Nephron (organoid): Measurements from ENCODE around the gene CTCF.
A peak's percentile ranks its signal among the peaks of the same experiment; 100 is the strongest.

ENCODE experiments used
- H3K27ac Mint-ChIP-seq, 3 experiments: 2 replicates each; pipeline ENCODE4 v1.8.0; 2020; ENCODE audit warnings: mixed read lengths in 3 of 3, mild to moderate bottlenecking in 2 of 3, moderate library complexity in 1 of 3
- H3K27me3 Mint-ChIP-seq: 2 replicates; pipeline ENCODE4 v1.8.0; 2021; ENCODE audit warnings: low read depth, mild to moderate bottlenecking, moderate library complexity, mixed read lengths
- H3K36me3 Mint-ChIP-seq: 2 replicates; pipeline ENCODE4 v1.8.0; 2020; ENCODE audit warnings: low read depth, mixed read lengths
- H3K4me1 Mint-ChIP-seq: 2 replicates; pipeline ENCODE4 v1.8.0; 2020; ENCODE audit warnings: mixed read lengths
- H3K4me3 Mint-ChIP-seq, 3 experiments: 2 replicates each; pipeline ENCODE4 v1.8.0; 2020; ENCODE audit warnings: mild to moderate bottlenecking in 3 of 3, mixed read lengths in 3 of 3, moderate library complexity in 2 of 3
- H3K9me3 Mint-ChIP-seq: 2 replicates; pipeline ENCODE4 v1.8.0; 2020; ENCODE audit warnings: mixed read lengths
- CTCF ChIP-seq, 3 experiments: fragments of 200-600 bp; sonication (generic); IDR thresholded peaks; one replicate each; pipeline ENCODE4 v1.5.0; 2021; ENCODE audit warnings: antibody characterized with exemption in 3 of 3; ENCODE audit not compliant: unreplicated experiment in 3 of 3

The CTCF gene

GRCh38 chr16:67549240-67549639 lies 13.1 kb upstream of the CTCF start:
- TF ChIP-seq CTCF (IDR thresholded peaks at IDR 0.05; ENCODE audit: unreplicated experiment in 3 of 3): no peak
- Mint-ChIP-seq H3K9me3 (no peaks in the 10 kb centered on the region), H3K4me3 (no peak overlapping the region), H3K27ac (no peak overlapping the region), H3K4me1 (peaks cover 8% of the 10 kb centered on the region), H3K36me3 (peaks cover 12% of the 10 kb centered on the region), H3K27me3 (no peaks in the 10 kb centered on the region)

GRCh38 chr16:67549936-67550335 lies 12.4 kb upstream of the CTCF start:
- Mint-ChIP-seq H3K36me3 (peaks cover 8% of the 10 kb centered on the region), H3K27ac (no peak overlapping the region), H3K4me1 (peaks cover 8% of the 10 kb centered on the region), H3K27me3 (no peaks in the 10 kb centered on the region), H3K9me3 (no peaks in the 10 kb centered on the region), H3K4me3 (no peak overlapping the region)
- TF ChIP-seq CTCF (IDR thresholded peaks at IDR 0.05; ENCODE audit: unreplicated experiment in 3 of 3): no peak

- H3K27me3 Mint-ChIP-seq: no peaks in the 10 kb centered on the region
- no peak overlapping the region for H3K27ac Mint-ChIP-seq
- H3K4me1 Mint-ChIP-seq: peaks cover 8% of the 10 kb centered on the region
- no peak overlapping the region for H3K4me3 Mint-ChIP-seq
- no peak for TF ChIP-seq CTCF (IDR thresholded peaks at IDR 0.05; ENCODE audit: unreplicated experiment in 3 of 3)
- H3K36me3 Mint-ChIP-seq: peaks cover 8% of the 10 kb centered on the region
- no peaks in the 10 kb centered on the region for H3K9me3 Mint-ChIP-seq
Measured at GRCh38 chr16:67551091-67551490, 11.2 kb upstream of the CTCF start.

GRCh38 chr16:67551972-67552371 lies 10.4 kb upstream of the CTCF start:
- peaks cover 8% of the 10 kb centered on the region for H3K36me3 Mint-ChIP-seq
- peak overlapping the region; percentile 1 to 63 (median 54) for H3K27ac Mint-ChIP-seq
- no peaks in the 10 kb centered on the region for H3K9me3 Mint-ChIP-seq
- H3K4me1 Mint-ChIP-seq: peaks cover 8% of the 10 kb centered on the region
- no peaks in the 10 kb centered on the region for H3K27me3 Mint-ChIP-seq
- no peak overlapping the region for H3K4me3 Mint-ChIP-seq
- no peak for TF ChIP-seq CTCF (IDR thresholded peaks at IDR 0.05; ENCODE audit: unreplicated experiment in 3 of 3)

GRCh38 chr16:67552476-67552875 lies 9.8 kb upstream of the CTCF start:
- peak overlapping the region; percentile 1 to 63 (median 54) for H3K27ac Mint-ChIP-seq
- peaks cover 8% of the 10 kb centered on the region for H3K4me1 Mint-ChIP-seq
- H3K4me3 Mint-ChIP-seq: no peak overlapping the region
- TF ChIP-seq CTCF (IDR thresholded peaks at IDR 0.05; ENCODE audit: unreplicated experiment in 3 of 3): no peak
- H3K9me3 Mint-ChIP-seq: no peaks in the 10 kb centered on the region
- H3K27me3 Mint-ChIP-seq: no peaks in the 10 kb centered on the region
- peaks cover 7% of the 10 kb centered on the region for H3K36me3 Mint-ChIP-seq

- Mint-ChIP-seq H3K9me3 (no peaks in the 10 kb centered on the region), H3K4me3 (no peak overlapping the region), H3K27me3 (no peaks in the 10 kb centered on the region), H3K4me1 (peaks cover 9% of the 10 kb centered on the region), H3K36me3 (peaks cover 4% of the 10 kb centered on the region), H3K27ac (no peak overlapping the region)
- TF ChIP-seq CTCF (IDR thresholded peaks at IDR 0.05; ENCODE audit: unreplicated experiment in 3 of 3): no peak
Measured at GRCh38 chr16:67555795-67556212, 6.5 kb upstream of the CTCF start.
